ENCODE results near the gene HK2. TPM values are rescaled to one million over a fixed set of nuclear protein-coding genes. Genes with fewer than 3 reads are reported as not detected.

Gene HK2
- 5.2 and 7.5 TPM in 2 replicates for total RNA-seq

DNA sequence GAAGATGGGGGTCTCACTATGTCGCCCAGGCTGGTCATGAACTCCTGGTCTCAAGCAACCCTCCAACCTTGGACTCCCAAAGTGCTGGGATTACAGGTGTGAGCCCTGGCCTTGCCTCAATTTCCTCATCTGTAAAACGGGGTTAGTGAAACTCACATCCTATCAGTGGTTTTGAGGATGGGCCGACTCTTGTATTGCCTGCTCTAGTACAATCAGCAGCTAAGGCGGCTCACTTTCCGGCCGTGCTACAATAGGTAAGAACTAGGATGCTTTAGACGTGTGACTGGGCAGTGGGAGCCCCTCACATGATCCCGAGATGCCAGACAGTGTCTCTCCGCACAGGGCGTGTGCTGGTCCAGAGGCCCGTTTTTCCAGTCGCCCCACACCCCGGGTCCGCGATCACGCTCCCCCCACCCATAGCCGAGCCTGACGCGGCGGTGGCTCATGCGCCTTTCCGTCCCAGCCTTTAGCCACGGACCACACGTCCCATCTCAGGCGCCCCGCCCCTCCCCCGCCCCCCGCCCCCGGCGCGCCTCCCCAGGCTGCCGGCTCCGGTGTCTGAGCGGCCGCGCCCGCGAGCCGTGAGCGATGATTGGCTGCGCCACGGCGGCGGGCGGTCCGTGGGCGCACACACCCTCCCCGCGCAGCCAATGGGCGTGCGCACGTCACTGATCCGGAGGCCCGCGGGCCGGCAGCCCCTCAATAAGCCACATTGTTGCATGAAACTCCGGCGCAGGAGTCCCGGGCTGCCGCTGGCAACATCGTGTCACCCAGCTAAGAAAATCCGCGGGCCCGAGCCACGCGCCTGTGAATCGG is at the start of gene HK2:
Gene HK2, plus strand, starts transcription at position 710 of the 816 bp plus-strand sequence. CDS start 454 bp downstream, outside the sequence.

Other genes with a start within 250 kb of the HK2 start
- 0.39 and 0.43 TPM in 2 replicates for gene M1AP, start 185.8 kb upstream of the HK2 start, total RNA-seq
- gene SEMA4F, start 179.9 kb upstream of the HK2 start, total RNA-seq: 4.3 and 5.1 TPM in 2 replicates
- gene POLE4, start 124.5 kb downstream of the HK2 start, total RNA-seq: 10.8 and 18.5 TPM in 2 replicates